K562 (cell line): ENCODE data around the gene CD164L2. TPM values are rescaled to one million over a fixed set of nuclear protein-coding genes. Genes with fewer than 3 reads are reported as not detected.
A peak's percentile ranks its signal among the peaks of the same experiment; 100 is the strongest.

Experiments
- ATAC-seq: fragments of 200-7000 bp; cut with Tn5 transposase; 3 replicates; pipeline ENCODE4 v1.9.1; 2020; ENCODE audit warnings: moderate library complexity
- BruUV-seq: library from RNA; stranded (reverse); fragments of 400-500 nt; replicated peaks from 2 replicates; lab custom pipeline; 2021; lab: Mats Ljungman, UMichigan
- CTCF ChIA-PET: fragments of 300-600 bp; formaldehyde crosslinking; extraction: SDS; loops from one replicate; lab custom pipeline; 2021; ENCODE audit warnings: low intra/inter-chr PET ratio; lab: Yijun Ruan, JAX
- POLR2A ChIA-PET: fragments of 300-600, 350-650 bp; sonication (Branson Sonifier 250); formaldehyde crosslinking; extraction: SDS; loops from one replicate; lab custom pipeline; 2021; ENCODE audit warnings: antibody characterized with exemption, inconsistent platforms; lab: Yijun Ruan, JAX
- DNase-seq, 4 experiments: peaks; one replicate each; pipeline versions ENCODE4 v3.0.0 to v3.0.0-alpha.2; 2011 to 2018; ENCODE audit warnings: low spot score in 3 of 4, mixed read lengths in 3 of 4; ENCODE audit errors: extremely low read depth in 1 of 4
- FAIRE-seq: peaks from 2 replicates; lab custom pipeline; 2011; peaks lifted over from hg19 to GRCh38; lab: Jason Lieb, UNC
- H2AFZ ChIP-seq: 2 replicates; pipeline ENCODE4 v1.6.0; 2011; ENCODE audit warnings: low read depth, low read length, control low read depth, inconsistent platforms
- H3K27ac ChIP-seq: fragments of 200-600 bp; 3 replicates; pipeline ENCODE4 v1.8.0; 2011; ENCODE audit warnings: low read depth, mild to moderate bottlenecking, control low read depth, inconsistent platforms, low read length, moderate library complexity, mixed read lengths; ENCODE audit errors: extremely low read depth
- H3K27me3 ChIP-seq, 2 experiments: fragments of 300-600 bp in 1 of 2; 2 replicates in 1 of 2; 3 replicates in 1 of 2; pipeline versions ENCODE4 v1.6.0 to v1.8.0; 2011; ENCODE audit warnings: inconsistent platforms in 2 of 2, low read length in 2 of 2, mild to moderate bottlenecking in 1 of 2, mixed read lengths in 1 of 2, moderate library complexity in 1 of 2; ENCODE audit not compliant: control insufficient read depth in 2 of 2, insufficient read depth in 2 of 2
- H3K36me3 ChIP-seq: fragments of 300-600 bp; 3 replicates; pipeline ENCODE4 v1.8.0; 2011; ENCODE audit warnings: mild to moderate bottlenecking, low read length, inconsistent platforms; ENCODE audit not compliant: control insufficient read depth, insufficient read depth
- H3K4me1 ChIP-seq, 2 experiments: fragments of 200-600 bp in 1 of 2; replicated peaks in 1 of 2; 2 replicates in 1 of 2; 3 replicates in 1 of 2; pipeline versions ENCODE4 v1.5.1 to v1.8.0; 2011; ENCODE audit warnings: inconsistent platforms in 2 of 2, low read length in 2 of 2, mild to moderate bottlenecking in 1 of 2, mixed read lengths in 1 of 2, moderate library complexity in 1 of 2; ENCODE audit not compliant: control insufficient read depth in 2 of 2, insufficient read depth in 2 of 2
- H3K4me2 ChIP-seq: 2 replicates; pipeline ENCODE4 v1.6.1; 2011; ENCODE audit warnings: low read length, control low read depth, inconsistent platforms, mixed read lengths; ENCODE audit not compliant: insufficient read depth
- H3K4me3 ChIP-seq: fragments of 200-600 bp; sonication (generic), shearing (Covaris generic); 2 replicates; pipeline ENCODE4 v1.5.1; 2016; ENCODE audit warnings: control low read depth, inconsistent platforms
- H3K79me2 ChIP-seq: fragments of 200-600 bp; 3 replicates; pipeline ENCODE4 v1.8.0; 2011; ENCODE audit warnings: low read length, inconsistent platforms; ENCODE audit not compliant: control insufficient read depth, insufficient read depth
- H3K9ac ChIP-seq, 2 experiments: 2 replicates each; pipeline versions ENCODE4 v1.6.0 to v1.6.1; 2011; ENCODE audit warnings: low read depth in 2 of 2, low read length in 2 of 2, control low read depth in 1 of 2, inconsistent platforms in 1 of 2, mild to moderate bottlenecking in 1 of 2, mixed read lengths in 1 of 2; ENCODE audit not compliant: insufficient read depth in 1 of 2
- H3K9me1 ChIP-seq: one replicate; pipeline ENCODE4 v1.6.0; 2011; ENCODE audit warnings: inconsistent platforms, mild to moderate bottlenecking, low read length, moderate library complexity; ENCODE audit not compliant: control insufficient read depth, insufficient read depth
- H3K9me3 ChIP-seq: replicated peaks from 2 replicates; pipeline ENCODE4 v1.5.1; 2011; ENCODE audit warnings: low read depth, low read length, inconsistent platforms; ENCODE audit not compliant: control insufficient read depth, insufficient read depth
- H4K20me1 ChIP-seq: replicated peaks from 2 replicates; pipeline ENCODE4 v1.6.1; 2011; ENCODE audit warnings: low read length, inconsistent platforms, mixed read lengths; ENCODE audit not compliant: control insufficient read depth, insufficient read depth
- CCAR2 ChIP-seq: fragments of 200-400 bp; formaldehyde crosslinking; IDR thresholded peaks from 2 replicates; pipeline ENCODE4 v1.6.1; 2017; ENCODE audit warnings: mild to moderate bottlenecking, low read depth, low read length
- CEBPG ChIP-seq, 3 experiments: fragments of 200-800 bp in 1 of 3; sonication (Bioruptor generic) in 1 of 3; sonication (generic) in 1 of 3; formaldehyde crosslinking in 1 of 3; IDR thresholded peaks in 2 of 3; conservative IDR thresholded peaks in 1 of 3; 2 replicates each; pipeline versions ENCODE4 v1.6.1 to v1.8.0; 2016 to 2022; ENCODE audit warnings: missing compliant biosample characterization in 2 of 3, missing genetic modification characterization in 2 of 3, mild to moderate bottlenecking in 1 of 3, missing genetic modification reagents in 1 of 3
- EP300 ChIP-seq: IDR thresholded peaks from 2 replicates; pipeline ENCODE4 v1.6.1; 2012; ENCODE audit warnings: low read length, improper control_type of control experiment
- ESRRA ChIP-seq: fragments of 450-650 bp; IDR thresholded peaks from 2 replicates; pipeline ENCODE4 v1.6.1; 2014; ENCODE audit warnings: low read depth, mild to moderate bottlenecking, moderate library complexity, borderline replicate concordance
- HNRNPLL ChIP-seq: fragments of 200-400 bp; formaldehyde crosslinking; IDR thresholded peaks from 2 replicates; pipeline ENCODE4 v1.6.1; 2017; ENCODE audit warnings: low read length, low read depth, mild to moderate bottlenecking; ENCODE audit not compliant: poor library complexity, severe bottlenecking
- MCM3 ChIP-seq: fragments of 450-650 bp; IDR thresholded peaks from 2 replicates; pipeline ENCODE4 v1.6.1; 2016
- NFIC ChIP-seq: fragments of 450-650 bp; IDR thresholded peaks from 2 replicates; pipeline ENCODE4 v1.6.1; 2017; ENCODE audit warnings: mild to moderate bottlenecking, inconsistent platforms
- NRF1 ChIP-seq, 2 experiments: fragments of 450-650 bp; IDR thresholded peaks in 1 of 2; conservative IDR thresholded peaks in 1 of 2; 2 replicates each; pipeline ENCODE4 v1.6.1; 2014; ENCODE audit warnings: mild to moderate bottlenecking in 2 of 2
- SAP30 ChIP-seq: fragments of 200-600 bp; sonication (generic); IDR thresholded peaks from 2 replicates; pipeline ENCODE4 v1.6.1; 2012; ENCODE audit warnings: borderline replicate concordance, low read depth, mild to moderate bottlenecking, moderate library complexity, low read length, control low read depth, inconsistent platforms; ENCODE audit not compliant: insufficient read depth, poor library complexity, severe bottlenecking
- SRSF1 ChIP-seq: fragments of 200-400 bp; formaldehyde crosslinking; IDR thresholded peaks from 2 replicates; pipeline ENCODE4 v1.6.1; 2017; ENCODE audit warnings: mild to moderate bottlenecking, low read depth, low read length, moderate library complexity
- ZBTB2 ChIP-seq: fragments of 450-650 bp; IDR thresholded peaks from 2 replicates; pipeline ENCODE4 v1.6.1; 2016; ENCODE audit warnings: antibody characterized with exemption
- ZBTB49 ChIP-seq: sonication (generic); formaldehyde crosslinking; IDR thresholded peaks from 2 replicates; pipeline ENCODE4 v1.8.0; 2022; ENCODE audit warnings: missing genetic modification reagents, mild to moderate bottlenecking, borderline replicate concordance
- ZKSCAN1 ChIP-seq: fragments of 150-350 bp; IDR thresholded peaks from 2 replicates; pipeline ENCODE4 v1.6.1; 2016; ENCODE audit warnings: low read depth, low read length
- ZNF224 ChIP-seq: sonication (generic); formaldehyde crosslinking; IDR thresholded peaks from 2 replicates; pipeline ENCODE4 v1.8.0; 2022; ENCODE audit warnings: mild to moderate bottlenecking, missing genetic modification reagents
- ZNF512 ChIP-seq: IDR thresholded peaks from 2 replicates; pipeline ENCODE4 v1.6.1; 2016; ENCODE audit warnings: missing genetic modification characterization, missing compliant biosample characterization
- WGBS: fragments of 100-300 bp; shearing (Covaris generic); methylation state at CpG from one replicate; pipeline ENCODE4 v1.1.6; 2016; ENCODE audit warnings: low coverage, mixed read lengths; ENCODE audit not compliant: insufficient coverage; ENCODE audit errors: missing lambda C conversion rate; 5-methylcytosine and 5-hydroxymethylcytosine counted together
- in situ Hi-C: fragments of 300-500 bp; cut with MboI; formaldehyde crosslinking; loops from 4 replicates; pipeline ENCODE4 v1.15.0; 2018; ENCODE audit warnings: inconsistent platforms, mixed read lengths
- intact Hi-C: fragments of 100-400 bp; cut with micrococcal nuclease; formaldehyde crosslinking; loops from 2 replicates; pipeline ENCODE4 v1.14.2; 2022
- polyA plus RNA-seq, 8 experiments: library from polyadenylated mRNA; depleted of rRNA in 4 of 8; stranded (reverse) in 5 of 8; unstranded in 3 of 8; fragments of >200 nt; fragmentation: Nextera tagmentation in 2 of 8; fragmentation: Illumina TruSeq in 1 of 8; extraction: Ambion mirVana in 2 of 8; extraction: Trizol in 1 of 8; gene quantifications; 2 replicates each; pipeline versions ENCODE4 v1.2.1 to v1.2.3, GENCODE V29; 2011 to 2014; ENCODE audit warnings: inconsistent platforms in 1 of 8, missing spikeins in 1 of 8
- total RNA-seq, 7 experiments: library from RNA; depleted of rRNA in 6 of 7; stranded (reverse); fragments of >200 nt in 6 of 7; fragmentation: Illumina TruSeq in 2 of 7; extraction: Trizol in 2 of 7; gene quantifications; 2 replicates each; pipeline versions ENCODE4 v1.2.1 to v1.2.3, GENCODE V29; 2011 to 2021; ENCODE audit warnings: low replicate concordance in 1 of 7

Gene CD164L2
- total and polyA plus RNA-seq, 9 of the 15 experiments (the other 6 are each of a cell fraction or from before 2014, with no cell fraction given): 0.08 to 0.92 (median 0.38) TPM; not detected in 1

GRCh38 chr1:27351541-27352107, 31.5 kb downstream of the CD164L2 start:
- in situ Hi-C loops: no loop called here
- Histone ChIP-seq H3K79me2 (no peaks in the 10 kb centered on the region), H3K9me1 (no peaks in the 10 kb centered on the region), H3K27ac (peak overlapping the region; percentile 54), H3K4me1 (peaks cover 15 to 52% of the 10 kb centered on the region in 2 experiments; a peak in 4 of 5 replicates), H3K9me3 (no peaks in the 10 kb centered on the region), H3K9ac (peak overlapping the region; percentile 44 to 90; a peak in 3 of 4 replicates), H3K4me3 (no peak overlapping the region), H2AFZ (peak overlapping the region; percentile 96), H4K20me1 (no peaks in the 10 kb centered on the region), H3K36me3 (peaks cover 8% of the 10 kb centered on the region; the same call in 2 of the 3 replicates), H3K27me3 (no peaks in the 10 kb centered on the region), H3K4me2 (peak overlapping the region; percentile 61)
- ChIA-PET POLR2A (interaction anchor here (0.8 to 4.4 kb wide), 8 partner anchors 8 to 19 kb away, joined by 3 to 19 read pairs (median 6); partner anchors contain the start of genes MAP3K6 and SYTL1), CTCF (interaction anchor here (0.5 to 1.6 kb wide), 2 partner anchors 51 to 132 kb away, joined by 3 to 8 read pairs; no protein-coding TSS in a partner anchor)
- 44% methylated on average over 8 of the region's 8 CpGs for WGBS
- FAIRE-seq (no peak), ATAC-seq (peak; percentile 24), DNase-seq (peak in 3 of 4 experiments; percentile 40 to 43 (median 43))
- intact Hi-C loops: no loop called here
- BruUV-seq: no TSS peak
- TF ChIP-seq MCM3 (no peak), NFIC (peak; percentile 46), ZNF512 (tag) (no peak), ZBTB49 (CRISPR knock-in tag) (no peak), HNRNPLL (no peak), ZKSCAN1 (no peak), CCAR2 (no peak), SRSF1 (no peak), ESRRA (0 out of 2 replicates have a peak, but pooled peaks have one; percentile 3), NRF1 (conservative IDR thresholded peaks at IDR 0.05 in 1 of 2, IDR thresholded peaks at IDR 0.05 in 1 of 2) (peak; percentile 26 to 34), EP300 (no peak), CEBPG (CRISPR knock-in tag; IDR thresholded peaks at IDR 0.05) (no peak), CEBPG (tag; conservative IDR thresholded peaks at IDR 0.05 in 1 of 2, IDR thresholded peaks at IDR 0.05 in 1 of 2) (no peak), ZBTB2 (no peak), SAP30 (peak; percentile 50), ZNF224 (CRISPR knock-in tag) (no peak)
